Brain microvascular endothelial cell (primary cell): Measurements from ENCODE around the gene PKD1.

Experiments
- DNase-seq: peaks from one replicate; pipeline ENCODE4 v3.0.0-alpha.2; 2020
- H3K27ac ChIP-seq: fragments of 250-450 bp; sonication (Bioruptor Pico); 2 replicates; pipeline ENCODE4 v1.5.1; 2020; ENCODE audit warnings: mild to moderate bottlenecking, moderate library complexity
- H3K27me3 ChIP-seq: fragments of 250-450 bp; sonication (Bioruptor Pico); replicated peaks from 2 replicates; pipeline ENCODE4 v1.5.1; 2020; ENCODE audit warnings: mild to moderate bottlenecking
- H3K36me3 ChIP-seq: fragments of 250-450 bp; sonication (Bioruptor Pico); replicated peaks from 2 replicates; pipeline ENCODE4 v1.5.1; 2020; ENCODE audit warnings: mild to moderate bottlenecking
- H3K4me3 ChIP-seq: 2 replicates; pipeline ENCODE4 v1.5.1; 2011; ENCODE audit warnings: low read depth, mild to moderate bottlenecking, control low read depth, low read length, moderate library complexity
- in situ Hi-C: cut with HindIII; loops from 2 replicates; pipeline ENCODE4 v1.10.0; 2017; ENCODE audit warnings: low sequenced_read_pairs, low pct_ligation_motif_present
- TF ChIP-seq, protein P1 (sequence below): IDR thresholded peaks from 2 replicates; pipeline ENCODE4 v1.5.1; 2011; ENCODE audit warnings: low read depth, mild to moderate bottlenecking, moderate library complexity, low read length, control low read depth, inconsistent platforms; ENCODE audit errors: missing control alignments

PKD1 gene

DNA sequence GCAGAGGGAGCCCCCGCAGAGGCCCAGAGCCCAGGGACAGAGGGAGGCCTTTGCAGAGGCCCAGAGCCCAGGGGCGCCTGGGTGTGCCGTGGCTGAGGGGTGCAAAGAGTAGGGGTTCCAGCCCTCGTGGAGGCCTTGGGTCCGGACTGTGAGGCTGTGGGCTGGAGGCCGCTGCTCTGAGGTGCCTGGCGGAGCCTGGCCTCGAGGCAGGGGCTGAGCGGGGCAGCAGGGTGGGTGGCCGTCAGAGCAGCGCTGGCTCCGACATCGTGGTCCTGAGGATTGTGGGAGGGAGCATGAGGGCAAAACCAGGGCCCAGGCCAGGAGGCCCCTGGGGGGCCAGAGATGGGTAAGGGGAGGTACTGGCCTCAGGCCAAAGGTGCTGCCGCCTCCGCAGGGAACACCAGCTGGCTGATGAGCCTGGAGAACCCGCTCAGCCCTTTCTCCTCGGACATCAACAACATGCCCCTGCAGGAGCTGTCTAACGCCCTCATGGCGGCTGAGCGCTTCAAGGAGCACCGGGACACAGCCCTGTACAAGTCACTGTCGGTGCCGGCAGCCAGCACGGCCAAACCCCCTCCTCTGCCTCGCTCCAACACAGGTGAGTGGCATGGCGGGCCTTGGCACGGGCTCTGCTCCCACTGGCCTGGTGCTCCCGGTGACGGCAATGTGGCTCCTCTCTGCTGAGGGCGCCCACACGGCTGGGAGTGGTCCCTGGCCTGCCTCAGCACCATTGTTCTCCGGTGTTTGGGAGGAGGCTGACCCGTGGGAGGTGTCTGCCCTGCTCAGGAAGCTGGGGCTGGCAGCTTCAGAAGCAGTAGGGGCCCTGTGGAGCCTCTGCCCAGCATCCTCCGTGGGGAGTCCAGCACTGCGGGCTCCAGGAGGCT, 54.3 kb downstream of the PKD1 start:
- no peak for DNase-seq
- H3K36me3 ChIP-seq: peaks cover 60% of the 10 kb centered on the region
- in situ Hi-C loops: no loop called here
- H3K4me3 ChIP-seq: no peak overlapping the region
- TF ChIP-seq, protein P1, sequence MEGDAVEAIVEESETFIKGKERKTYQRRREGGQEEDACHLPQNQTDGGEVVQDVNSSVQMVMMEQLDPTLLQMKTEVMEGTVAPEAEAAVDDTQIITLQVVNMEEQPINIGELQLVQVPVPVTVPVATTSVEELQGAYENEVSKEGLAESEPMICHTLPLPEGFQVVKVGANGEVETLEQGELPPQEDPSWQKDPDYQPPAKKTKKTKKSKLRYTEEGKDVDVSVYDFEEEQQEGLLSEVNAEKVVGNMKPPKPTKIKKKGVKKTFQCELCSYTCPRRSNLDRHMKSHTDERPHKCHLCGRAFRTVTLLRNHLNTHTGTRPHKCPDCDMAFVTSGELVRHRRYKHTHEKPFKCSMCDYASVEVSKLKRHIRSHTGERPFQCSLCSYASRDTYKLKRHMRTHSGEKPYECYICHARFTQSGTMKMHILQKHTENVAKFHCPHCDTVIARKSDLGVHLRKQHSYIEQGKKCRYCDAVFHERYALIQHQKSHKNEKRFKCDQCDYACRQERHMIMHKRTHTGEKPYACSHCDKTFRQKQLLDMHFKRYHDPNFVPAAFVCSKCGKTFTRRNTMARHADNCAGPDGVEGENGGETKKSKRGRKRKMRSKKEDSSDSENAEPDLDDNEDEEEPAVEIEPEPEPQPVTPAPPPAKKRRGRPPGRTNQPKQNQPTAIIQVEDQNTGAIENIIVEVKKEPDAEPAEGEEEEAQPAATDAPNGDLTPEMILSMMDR: no peak
- H3K27ac ChIP-seq: no peak overlapping the region
- H3K27me3 ChIP-seq: no peaks in the 10 kb centered on the region

DNA sequence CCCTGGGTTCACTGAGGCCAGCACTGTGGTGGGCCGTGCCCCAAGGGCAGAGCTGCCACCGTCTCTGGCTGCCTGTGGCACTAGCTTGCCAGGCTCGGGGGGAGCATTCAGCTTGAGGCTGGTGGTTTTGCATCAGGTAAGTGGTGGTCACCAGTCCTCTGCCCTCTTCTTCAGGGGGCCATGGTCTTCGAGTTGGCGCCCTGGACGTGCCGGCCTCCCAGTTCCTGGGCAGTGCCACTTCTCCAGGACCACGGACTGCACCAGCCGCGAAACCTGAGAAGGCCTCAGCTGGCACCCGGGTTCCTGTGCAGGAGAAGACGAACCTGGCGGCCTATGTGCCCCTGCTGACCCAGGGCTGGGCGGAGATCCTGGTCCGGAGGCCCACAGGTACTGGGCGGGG, 55.7 kb downstream of the PKD1 start:
- no peak for DNase-seq
- Histone ChIP-seq H3K27me3 (no peaks in the 10 kb centered on the region), H3K27ac (no peak overlapping the region), H3K4me3 (no peak overlapping the region), H3K36me3 (peaks cover 65% of the 10 kb centered on the region)
- TF ChIP-seq, protein P1: no peak
- in situ Hi-C loops: loop anchor here (5.0 to 10.0 kb wide), 2 partner anchors 43 to 85 kb away; no protein-coding TSS in a partner anchor

DNA sequence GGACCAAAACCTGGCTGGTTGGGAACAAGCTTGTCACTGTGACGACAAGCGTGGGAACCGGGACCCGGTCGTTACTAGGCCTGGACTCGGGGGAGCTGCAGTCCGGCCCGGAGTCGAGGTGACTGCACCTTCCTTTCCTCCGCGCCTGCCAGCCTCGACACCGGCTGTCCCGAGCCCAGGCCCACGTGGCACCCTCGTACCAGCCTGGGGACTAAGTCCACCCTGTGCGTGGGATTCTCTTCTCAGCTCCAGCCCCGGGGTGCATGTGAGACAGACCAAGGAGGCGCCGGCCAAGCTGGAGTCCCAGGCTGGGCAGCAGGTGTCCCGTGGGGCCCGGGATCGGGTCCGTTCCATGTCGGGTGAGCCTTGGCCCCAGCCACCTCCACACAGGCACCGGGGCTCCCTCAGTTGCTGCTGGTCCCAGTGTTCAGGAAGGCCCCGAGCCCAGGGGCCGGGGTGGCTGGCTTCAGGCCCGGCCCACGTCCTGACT, 56.3 kb downstream of the PKD1 start:
- in situ Hi-C loops: loop anchor here (5.0 to 10.0 kb wide), 2 partner anchors 42 to 85 kb away; no protein-coding TSS in a partner anchor
- H3K4me3 ChIP-seq: no peak overlapping the region
- H3K36me3 ChIP-seq: peaks cover 63% of the 10 kb centered on the region

DNA sequence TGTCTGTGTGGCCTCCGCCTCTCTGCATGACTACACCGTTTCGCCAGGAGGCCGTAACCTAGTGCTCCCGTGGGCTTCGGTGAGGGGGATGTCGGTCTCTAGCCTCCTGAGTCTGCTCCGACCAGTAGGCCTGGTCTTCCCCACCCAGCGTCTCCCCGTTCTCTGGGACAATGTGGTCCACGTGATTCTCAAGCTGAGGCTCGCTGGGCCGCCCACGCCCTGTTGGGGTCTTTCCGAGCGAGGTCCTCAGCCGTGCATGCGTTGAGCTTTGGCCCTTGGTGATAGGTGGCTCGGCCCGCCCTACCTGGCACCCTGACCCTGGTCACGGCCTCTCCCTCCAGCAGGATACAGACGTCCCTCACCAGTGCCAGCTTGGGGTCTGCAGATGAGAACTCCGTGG, 57.0 kb downstream of the PKD1 start:
- Histone ChIP-seq H3K27me3 (no peaks in the 10 kb centered on the region), H3K36me3 (peaks cover 63% of the 10 kb centered on the region), H3K27ac (no peak overlapping the region), H3K4me3 (no peak overlapping the region)
- in situ Hi-C loops: loop anchor here (5.0 to 10.0 kb wide), 2 partner anchors 41 to 86 kb away; no protein-coding TSS in a partner anchor
- no peak for DNase-seq
- TF ChIP-seq, protein P1: no peak

More for the DNA sequence above, 56.3 kb downstream of the PKD1 start:
- H3K27me3 ChIP-seq: no peaks in the 10 kb centered on the region
- DNase-seq: no peak
- H3K27ac ChIP-seq: no peak overlapping the region
- TF ChIP-seq, protein P1: no peak

DNA sequence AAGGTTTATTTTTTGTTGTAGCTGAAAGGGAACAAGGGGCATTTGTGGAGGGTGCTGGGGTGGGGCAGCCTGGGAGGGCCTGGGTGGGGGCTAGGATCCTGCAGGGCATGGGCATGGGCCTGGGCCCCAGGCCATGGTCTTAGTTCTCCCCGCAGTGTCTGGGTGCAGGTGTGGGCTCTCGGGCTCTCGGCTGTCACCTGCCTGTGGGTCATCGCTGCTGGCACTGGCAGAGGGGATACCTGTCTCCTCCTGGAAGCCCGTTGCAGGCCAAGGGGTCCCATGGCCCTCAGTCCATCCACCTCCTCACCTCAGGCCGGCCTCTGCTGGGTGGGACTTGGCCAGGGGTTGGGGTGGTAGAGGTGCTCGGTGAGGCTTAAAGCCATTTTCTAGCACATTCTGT, 57.6 kb downstream of the PKD1 start:
- no peak for DNase-seq
- Histone ChIP-seq H3K27me3 (no peaks in the 10 kb centered on the region), H3K36me3 (peaks cover 67% of the 10 kb centered on the region), H3K4me3 (no peak overlapping the region), H3K27ac (no peak overlapping the region)
- in situ Hi-C loops: loop anchor here (5.0 to 10.0 kb wide), 2 partner anchors 41 to 87 kb away; no protein-coding TSS in a partner anchor
- TF ChIP-seq, protein P1: no peak
